GM23338 (cell line): ENCODE data around the gene APOL4. TPM values are rescaled to one million over a fixed set of nuclear protein-coding genes. Genes with fewer than 3 reads are reported as not detected.

Experiments used
- ATAC-seq: fragments of 200-7000 bp; cut with Tn5 transposase; 3 replicates; pipeline ENCODE4 v1.9.1; 2020
- DNase-seq: peaks from one replicate; pipeline ENCODE4 v3.0.0-alpha.2; 2015; ENCODE audit warnings: low spot score
- H2AFZ ChIP-seq: fragments of 200-600 bp; sonication (generic); 2 replicates; pipeline ENCODE4 v1.8.0; 2016; ENCODE audit warnings: antibody characterized with exemption, mild to moderate bottlenecking, moderate library complexity
- H3F3A ChIP-seq: fragments of 200-600 bp; sonication (generic); replicated peaks from 2 replicates; pipeline ENCODE4 v1.8.0; 2017; ENCODE audit warnings: antibody characterized with exemption, mixed run types, low read depth
- H3K27ac ChIP-seq: fragments of 200-600 bp; sonication (generic); 2 replicates; pipeline ENCODE4 v1.6.1; 2016; ENCODE audit warnings: low read depth
- H3K27me3 ChIP-seq: fragments of 200-600 bp; sonication (generic); 2 replicates; pipeline ENCODE4 v1.8.0; 2016; ENCODE audit warnings: mild to moderate bottlenecking, mixed run types, moderate library complexity; ENCODE audit not compliant: insufficient read depth
- H3K36me3 ChIP-seq: fragments of 200-600 bp; sonication (generic); 2 replicates; pipeline ENCODE4 v1.8.0; 2016; ENCODE audit warnings: mild to moderate bottlenecking; ENCODE audit not compliant: insufficient read depth
- H3K4me1 ChIP-seq: fragments of 200-600 bp; sonication (generic); 2 replicates; pipeline ENCODE4 v1.8.0; 2016; ENCODE audit warnings: mild to moderate bottlenecking, moderate library complexity; ENCODE audit not compliant: insufficient read depth
- H3K4me2 ChIP-seq: fragments of 200-600 bp; sonication (generic); 2 replicates; pipeline ENCODE4 v1.7.1; 2017; ENCODE audit warnings: mixed run types
- H3K4me3 ChIP-seq: fragments of 200-600 bp; sonication (generic); 2 replicates; pipeline ENCODE4 v1.6.1; 2016; ENCODE audit warnings: mixed run types
- H3K79me2 ChIP-seq: fragments of 200-600 bp; sonication (generic); replicated peaks from 2 replicates; pipeline ENCODE4 v1.8.0; 2017; ENCODE audit warnings: mild to moderate bottlenecking; ENCODE audit not compliant: insufficient read depth
- H3K9me2 ChIP-seq: fragments of 200-600 bp; sonication (generic); 2 replicates; pipeline ENCODE4 v1.8.0; 2017; ENCODE audit not compliant: insufficient read depth
- H4K20me1 ChIP-seq: fragments of 200-600 bp; sonication (generic); replicated peaks from 2 replicates; pipeline ENCODE4 v1.8.0; 2017; ENCODE audit warnings: mild to moderate bottlenecking; ENCODE audit not compliant: insufficient read depth
- H3K27ac Mint-ChIP-seq: 2 replicates; pipeline ENCODE4 v1.8.0; 2020; ENCODE audit warnings: inconsistent platforms, mild to moderate bottlenecking, moderate library complexity, mixed read lengths
- H3K27me3 Mint-ChIP-seq: 3 replicates; pipeline ENCODE4 v1.8.0; 2022; ENCODE audit warnings: low read depth, mild to moderate bottlenecking, moderate library complexity, mixed read lengths, inconsistent platforms; ENCODE audit not compliant: insufficient read depth, poor library complexity
- H3K36me3 Mint-ChIP-seq: 3 replicates; pipeline ENCODE4 v1.8.0; 2021; ENCODE audit warnings: low read depth, mild to moderate bottlenecking, inconsistent platforms, moderate library complexity, mixed read lengths
- H3K4me1 Mint-ChIP-seq: 3 replicates; pipeline ENCODE4 v1.8.0; 2020; ENCODE audit warnings: mild to moderate bottlenecking, inconsistent platforms, mixed read lengths
- H3K4me3 Mint-ChIP-seq: 3 replicates; pipeline ENCODE4 v1.8.0; 2021; ENCODE audit warnings: moderate library complexity, mild to moderate bottlenecking, inconsistent platforms, mixed read lengths
- H3K9me3 Mint-ChIP-seq: 3 replicates; pipeline ENCODE4 v1.8.0; 2020; ENCODE audit warnings: moderate library complexity, mild to moderate bottlenecking, inconsistent platforms, mixed read lengths
- CREB1 ChIP-seq: fragments of 250-450 bp; sonication (Bioruptor Pico); IDR thresholded peaks from 2 replicates; pipeline ENCODE4 v1.5.0; 2020; ENCODE audit warnings: low read depth, mild to moderate bottlenecking, moderate library complexity
- CTCF ChIP-seq, 2 experiments: fragments of 200-600 bp in 1 of 2; sonication (generic) in 1 of 2; conservative IDR thresholded peaks; 2 replicates each; pipeline versions ENCODE4 v1.5.1 to v1.6.1; 2016 to 2017; ENCODE audit warnings: antibody characterized with exemption in 2 of 2, low read depth in 2 of 2, mild to moderate bottlenecking in 2 of 2, moderate library complexity in 1 of 2
- EZH2 ChIP-seq: fragments of 200-600 bp; sonication (generic); IDR thresholded peaks from one replicate; pipeline ENCODE4 v1.8.0; 2017; ENCODE audit warnings: antibody characterized with exemption, mild to moderate bottlenecking, low read depth; ENCODE audit not compliant: unreplicated experiment
- EZH2phosphoT487 ChIP-seq: fragments of 200-600 bp; sonication (generic); IDR thresholded peaks from one replicate; pipeline ENCODE4 v1.8.1; 2018; ENCODE audit warnings: antibody characterized with exemption; ENCODE audit not compliant: unreplicated experiment
- JUNB ChIP-seq: IDR thresholded peaks from one replicate; pipeline ENCODE4 v1.6.1; 2016; ENCODE audit warnings: antibody characterized with exemption; ENCODE audit not compliant: unreplicated experiment
- NANOG ChIP-seq: IDR thresholded peaks from 2 replicates; pipeline ENCODE4 v1.6.1; 2016; ENCODE audit warnings: antibody characterized with exemption, borderline replicate concordance
- POLR2AphosphoS5 ChIP-seq: IDR thresholded peaks from 2 replicates; pipeline ENCODE4 v1.6.1; 2016; ENCODE audit warnings: antibody characterized with exemption, low read depth
- STAT1 ChIP-seq: IDR thresholded peaks from one replicate; pipeline ENCODE4 v1.6.1; 2016; ENCODE audit warnings: antibody characterized with exemption; ENCODE audit not compliant: unreplicated experiment
- ZNF114 ChIP-seq: fragments of 250-450 bp; sonication (Bioruptor Pico); IDR thresholded peaks from 2 replicates; pipeline ENCODE4 v1.5.0; 2020; ENCODE audit warnings: mild to moderate bottlenecking, moderate library complexity
- ZNF331 ChIP-seq: fragments of 250-450 bp; sonication (Bioruptor Pico); IDR thresholded peaks from 2 replicates; pipeline ENCODE4 v1.5.0; 2020; ENCODE audit warnings: low read depth, mild to moderate bottlenecking, moderate library complexity
- polyA plus RNA-seq: library from polyadenylated mRNA; unstranded; fragments of >200 nt; fragmentation: Nextera tagmentation; extraction: Ambion mirVana; gene quantifications from 2 replicates; pipeline ENCODE4 v1.2.1, GENCODE V29; 2016
- total RNA-seq: library from RNA; depleted of rRNA; stranded (reverse); fragments of >200 nt; shearing (Covaris generic); gene quantifications from 2 replicates; pipeline ENCODE4 v1.2.3, GENCODE V29; 2014
- TF ChIP-seq, protein P1 (sequence below): IDR thresholded peaks from 2 replicates; pipeline ENCODE4 v1.6.1; 2016; ENCODE audit warnings: antibody characterized with exemption
- TF ChIP-seq, protein P2 (sequence below): IDR thresholded peaks from one replicate; pipeline ENCODE4 v1.6.1; 2018; ENCODE audit warnings: antibody characterized with exemption; ENCODE audit not compliant: unreplicated experiment
- TF ChIP-seq, protein P3 (sequence below): fragments of 250-450 bp; sonication (Bioruptor Pico); IDR thresholded peaks from 2 replicates; pipeline ENCODE4 v1.5.0; 2020; ENCODE audit warnings: mild to moderate bottlenecking, moderate library complexity

APOL4 gene
- total and polyA plus RNA-seq, 2 experiments from 2014 or later: not detected

DNA sequence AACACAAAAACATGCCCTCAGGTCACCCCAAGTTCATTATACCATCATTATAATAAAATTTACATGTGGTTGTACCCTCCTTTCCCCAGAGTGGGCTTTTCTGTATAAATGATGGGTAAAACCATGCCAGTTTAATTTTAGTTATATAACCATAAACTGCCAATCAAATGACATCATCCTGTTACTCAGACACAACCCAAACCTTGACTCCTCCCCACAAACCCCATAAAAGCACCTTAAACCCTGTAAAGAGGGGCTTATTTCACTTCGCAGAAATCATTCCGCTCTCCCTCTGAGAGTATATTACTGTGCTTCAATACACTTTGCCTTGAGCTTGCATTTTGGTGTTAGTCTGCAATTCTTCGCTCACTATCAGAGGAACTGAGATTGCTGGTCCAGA, 35.5 kb downstream of the APOL4 start:
- Histone ChIP-seq H3K9me2 (no peaks in the 10 kb centered on the region), H2AFZ (peak overlapping the region; percentile 74; the same call in 1 of the 2 replicates), H3K4me3 (no peak overlapping the region), H3K27ac (no peak overlapping the region), H3K4me2 (no peak overlapping the region), H3K79me2 (no peaks in the 10 kb centered on the region), H4K20me1 (no peaks in the 10 kb centered on the region), H3F3A (no peaks in the 10 kb centered on the region), H3K4me1 (0 out of 2 replicates have a peak, but pooled peaks cover 8% of the 10 kb centered on the region), H3K36me3 (no peaks in the 10 kb centered on the region), H3K27me3 (no peaks in the 10 kb centered on the region)
- Mint-ChIP-seq H3K27ac (no peak overlapping the region), H3K4me3 (no peak overlapping the region), H3K27me3 (peaks cover 2% of the 10 kb centered on the region), H3K4me1 (peaks cover 20% of the 10 kb centered on the region), H3K9me3 (peaks cover 11% of the 10 kb centered on the region; the same call in 2 of the 3 replicates), H3K36me3 (peaks cover 4% of the 10 kb centered on the region; the same call in 2 of the 3 replicates)
- DNase-seq (no peak), ATAC-seq (no peak)
- TF ChIP-seq CREB1 (CRISPR knock-in tag) (no peak), STAT1 (no peak), CTCF (conservative IDR thresholded peaks at IDR 0.05; ENCODE audit: low read depth in 2 of 2) (no peak), EZH2phosphoT487 (no peak), ZNF331 (no peak), POLR2AphosphoS5 (no peak), ZNF114 (CRISPR knock-in tag) (no peak), JUNB (no peak), EZH2 (no peak), NANOG (no peak)
- TF ChIP-seq, protein P1, sequence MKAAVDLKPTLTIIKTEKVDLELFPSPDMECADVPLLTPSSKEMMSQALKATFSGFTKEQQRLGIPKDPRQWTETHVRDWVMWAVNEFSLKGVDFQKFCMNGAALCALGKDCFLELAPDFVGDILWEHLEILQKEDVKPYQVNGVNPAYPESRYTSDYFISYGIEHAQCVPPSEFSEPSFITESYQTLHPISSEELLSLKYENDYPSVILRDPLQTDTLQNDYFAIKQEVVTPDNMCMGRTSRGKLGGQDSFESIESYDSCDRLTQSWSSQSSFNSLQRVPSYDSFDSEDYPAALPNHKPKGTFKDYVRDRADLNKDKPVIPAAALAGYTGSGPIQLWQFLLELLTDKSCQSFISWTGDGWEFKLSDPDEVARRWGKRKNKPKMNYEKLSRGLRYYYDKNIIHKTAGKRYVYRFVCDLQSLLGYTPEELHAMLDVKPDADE: no peak
- TF ChIP-seq, protein P2, sequence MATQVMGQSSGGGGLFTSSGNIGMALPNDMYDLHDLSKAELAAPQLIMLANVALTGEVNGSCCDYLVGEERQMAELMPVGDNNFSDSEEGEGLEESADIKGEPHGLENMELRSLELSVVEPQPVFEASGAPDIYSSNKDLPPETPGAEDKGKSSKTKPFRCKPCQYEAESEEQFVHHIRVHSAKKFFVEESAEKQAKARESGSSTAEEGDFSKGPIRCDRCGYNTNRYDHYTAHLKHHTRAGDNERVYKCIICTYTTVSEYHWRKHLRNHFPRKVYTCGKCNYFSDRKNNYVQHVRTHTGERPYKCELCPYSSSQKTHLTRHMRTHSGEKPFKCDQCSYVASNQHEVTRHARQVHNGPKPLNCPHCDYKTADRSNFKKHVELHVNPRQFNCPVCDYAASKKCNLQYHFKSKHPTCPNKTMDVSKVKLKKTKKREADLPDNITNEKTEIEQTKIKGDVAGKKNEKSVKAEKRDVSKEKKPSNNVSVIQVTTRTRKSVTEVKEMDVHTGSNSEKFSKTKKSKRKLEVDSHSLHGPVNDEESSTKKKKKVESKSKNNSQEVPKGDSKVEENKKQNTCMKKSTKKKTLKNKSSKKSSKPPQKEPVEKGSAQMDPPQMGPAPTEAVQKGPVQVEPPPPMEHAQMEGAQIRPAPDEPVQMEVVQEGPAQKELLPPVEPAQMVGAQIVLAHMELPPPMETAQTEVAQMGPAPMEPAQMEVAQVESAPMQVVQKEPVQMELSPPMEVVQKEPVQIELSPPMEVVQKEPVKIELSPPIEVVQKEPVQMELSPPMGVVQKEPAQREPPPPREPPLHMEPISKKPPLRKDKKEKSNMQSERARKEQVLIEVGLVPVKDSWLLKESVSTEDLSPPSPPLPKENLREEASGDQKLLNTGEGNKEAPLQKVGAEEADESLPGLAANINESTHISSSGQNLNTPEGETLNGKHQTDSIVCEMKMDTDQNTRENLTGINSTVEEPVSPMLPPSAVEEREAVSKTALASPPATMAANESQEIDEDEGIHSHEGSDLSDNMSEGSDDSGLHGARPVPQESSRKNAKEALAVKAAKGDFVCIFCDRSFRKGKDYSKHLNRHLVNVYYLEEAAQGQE: no peak
- TF ChIP-seq, protein P3, sequence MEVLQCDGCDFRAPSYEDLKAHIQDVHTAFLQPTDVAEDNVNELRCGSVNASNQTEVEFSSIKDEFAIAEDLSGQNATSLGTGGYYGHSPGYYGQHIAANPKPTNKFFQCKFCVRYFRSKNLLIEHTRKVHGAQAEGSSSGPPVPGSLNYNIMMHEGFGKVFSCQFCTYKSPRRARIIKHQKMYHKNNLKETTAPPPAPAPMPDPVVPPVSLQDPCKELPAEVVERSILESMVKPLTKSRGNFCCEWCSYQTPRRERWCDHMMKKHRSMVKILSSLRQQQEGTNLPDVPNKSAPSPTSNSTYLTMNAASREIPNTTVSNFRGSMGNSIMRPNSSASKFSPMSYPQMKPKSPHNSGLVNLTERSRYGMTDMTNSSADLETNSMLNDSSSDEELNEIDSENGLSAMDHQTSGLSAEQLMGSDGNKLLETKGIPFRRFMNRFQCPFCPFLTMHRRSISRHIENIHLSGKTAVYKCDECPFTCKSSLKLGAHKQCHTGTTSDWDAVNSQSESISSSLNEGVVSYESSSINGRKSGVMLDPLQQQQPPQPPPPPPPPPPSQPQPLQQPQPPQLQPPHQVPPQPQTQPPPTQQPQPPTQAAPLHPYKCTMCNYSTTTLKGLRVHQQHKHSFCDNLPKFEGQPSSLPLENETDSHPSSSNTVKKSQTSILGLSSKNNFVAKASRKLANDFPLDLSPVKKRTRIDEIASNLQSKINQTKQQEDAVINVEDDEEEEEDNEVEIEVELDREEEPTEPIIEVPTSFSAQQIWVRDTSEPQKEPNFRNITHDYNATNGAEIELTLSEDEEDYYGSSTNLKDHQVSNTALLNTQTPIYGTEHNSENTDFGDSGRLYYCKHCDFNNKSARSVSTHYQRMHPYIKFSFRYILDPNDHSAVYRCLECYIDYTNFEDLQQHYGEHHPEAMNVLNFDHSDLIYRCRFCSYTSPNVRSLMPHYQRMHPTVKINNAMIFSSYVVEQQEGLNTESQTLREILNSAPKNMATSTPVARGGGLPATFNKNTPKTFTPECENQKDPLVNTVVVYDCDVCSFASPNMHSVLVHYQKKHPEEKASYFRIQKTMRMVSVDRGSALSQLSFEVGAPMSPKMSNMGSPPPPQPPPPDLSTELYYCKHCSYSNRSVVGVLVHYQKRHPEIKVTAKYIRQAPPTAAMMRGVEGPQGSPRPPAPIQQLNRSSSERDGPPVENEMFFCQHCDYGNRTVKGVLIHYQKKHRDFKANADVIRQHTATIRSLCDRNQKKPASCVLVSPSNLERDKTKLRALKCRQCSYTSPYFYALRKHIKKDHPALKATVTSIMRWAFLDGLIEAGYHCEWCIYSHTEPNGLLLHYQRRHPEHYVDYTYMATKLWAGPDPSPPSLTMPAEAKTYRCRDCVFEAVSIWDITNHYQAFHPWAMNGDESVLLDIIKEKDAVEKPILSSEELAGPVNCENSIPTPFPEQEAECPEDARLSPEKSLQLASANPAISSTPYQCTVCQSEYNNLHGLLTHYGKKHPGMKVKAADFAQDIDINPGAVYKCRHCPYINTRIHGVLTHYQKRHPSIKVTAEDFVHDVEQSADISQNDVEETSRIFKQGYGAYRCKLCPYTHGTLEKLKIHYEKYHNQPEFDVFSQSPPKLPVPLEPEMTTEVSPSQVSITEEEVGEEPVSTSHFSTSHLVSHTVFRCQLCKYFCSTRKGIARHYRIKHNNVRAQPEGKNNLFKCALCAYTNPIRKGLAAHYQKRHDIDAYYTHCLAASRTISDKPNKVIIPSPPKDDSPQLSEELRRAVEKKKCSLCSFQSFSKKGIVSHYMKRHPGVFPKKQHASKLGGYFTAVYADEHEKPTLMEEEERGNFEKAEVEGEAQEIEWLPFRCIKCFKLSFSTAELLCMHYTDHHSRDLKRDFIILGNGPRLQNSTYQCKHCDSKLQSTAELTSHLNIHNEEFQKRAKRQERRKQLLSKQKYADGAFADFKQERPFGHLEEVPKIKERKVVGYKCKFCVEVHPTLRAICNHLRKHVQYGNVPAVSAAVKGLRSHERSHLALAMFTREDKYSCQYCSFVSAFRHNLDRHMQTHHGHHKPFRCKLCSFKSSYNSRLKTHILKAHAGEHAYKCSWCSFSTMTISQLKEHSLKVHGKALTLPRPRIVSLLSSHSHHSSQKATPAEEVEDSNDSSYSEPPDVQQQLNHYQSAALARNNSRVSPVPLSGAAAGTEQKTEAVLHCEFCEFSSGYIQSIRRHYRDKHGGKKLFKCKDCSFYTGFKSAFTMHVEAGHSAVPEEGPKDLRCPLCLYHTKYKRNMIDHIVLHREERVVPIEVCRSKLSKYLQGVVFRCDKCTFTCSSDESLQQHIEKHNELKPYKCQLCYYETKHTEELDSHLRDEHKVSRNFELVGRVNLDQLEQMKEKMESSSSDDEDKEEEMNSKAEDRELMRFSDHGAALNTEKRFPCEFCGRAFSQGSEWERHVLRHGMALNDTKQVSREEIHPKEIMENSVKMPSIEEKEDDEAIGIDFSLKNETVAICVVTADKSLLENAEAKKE (CRISPR knock-in tag): no peak
